HG02610 (cell line): ENCODE measurements around the gene EPB41L2.

Experiments used
- ATAC-seq: cut with Tn5 transposase; IDR thresholded peaks from one replicate; pipeline ENCODE4 v1.9.1; 2021; ENCODE audit warnings: mild to moderate bottlenecking, moderate library complexity; ENCODE audit not compliant: unreplicated experiment

EPB41L2 gene

DNA sequence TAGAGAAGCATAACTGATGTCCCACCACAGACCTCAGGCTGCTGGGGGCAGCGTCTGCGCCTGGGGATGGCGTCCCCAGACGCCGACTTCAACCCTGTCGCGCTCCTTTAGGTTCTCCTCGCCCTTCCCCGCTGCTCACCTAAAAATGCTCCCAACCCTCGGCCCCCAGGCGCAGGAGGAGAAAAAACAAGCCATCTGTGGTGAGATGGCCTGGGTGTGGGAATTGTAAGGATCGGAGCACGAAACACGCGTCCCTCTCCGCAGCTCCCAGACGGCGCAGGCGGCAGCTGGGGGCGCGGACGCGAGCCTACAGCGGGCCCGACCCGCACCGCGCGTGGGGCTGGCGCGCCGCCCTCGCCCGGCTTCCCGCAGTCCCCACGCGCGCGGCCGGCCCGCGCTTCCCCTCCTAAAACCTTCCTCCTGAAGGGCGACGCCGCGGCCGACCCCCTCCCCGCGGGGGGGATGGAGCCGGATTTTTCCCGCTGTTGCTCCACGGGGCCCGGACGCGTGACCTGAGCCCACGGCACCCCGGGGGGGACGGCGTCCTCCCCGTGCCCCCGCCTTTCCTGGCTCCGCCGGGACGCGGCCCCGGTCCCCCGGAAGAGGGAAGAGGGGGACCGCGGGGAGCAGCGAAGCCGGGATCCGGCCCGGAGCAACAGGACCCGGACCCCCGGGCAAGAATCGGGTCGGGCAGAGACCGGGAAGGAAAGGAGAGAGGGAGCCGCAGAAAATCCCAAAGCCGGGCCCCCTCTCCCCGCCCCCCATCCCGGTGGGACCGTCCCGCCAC, 611 bp downstream of the EPB41L2 start:
- ATAC-seq, result no peak

DNA sequence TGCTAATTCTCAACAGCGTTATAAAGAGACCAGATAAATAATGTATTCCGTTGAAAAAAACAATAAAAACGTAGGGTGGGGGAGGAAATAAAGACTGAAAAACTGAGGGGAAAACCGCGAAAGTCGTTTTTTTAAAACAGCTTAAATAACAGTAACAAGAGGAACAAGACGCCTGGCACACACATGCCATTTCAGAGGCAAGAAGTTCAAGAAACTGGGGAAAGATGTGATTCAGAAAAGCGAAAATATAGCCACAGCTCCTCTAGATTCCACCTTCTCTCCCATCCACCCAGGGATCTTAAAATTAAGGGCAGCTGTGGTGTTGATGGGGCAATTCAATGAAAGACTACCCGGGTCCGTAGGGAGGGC, 1.3 kb downstream of the EPB41L2 start:
- ATAC-seq, result no peak

DNA sequence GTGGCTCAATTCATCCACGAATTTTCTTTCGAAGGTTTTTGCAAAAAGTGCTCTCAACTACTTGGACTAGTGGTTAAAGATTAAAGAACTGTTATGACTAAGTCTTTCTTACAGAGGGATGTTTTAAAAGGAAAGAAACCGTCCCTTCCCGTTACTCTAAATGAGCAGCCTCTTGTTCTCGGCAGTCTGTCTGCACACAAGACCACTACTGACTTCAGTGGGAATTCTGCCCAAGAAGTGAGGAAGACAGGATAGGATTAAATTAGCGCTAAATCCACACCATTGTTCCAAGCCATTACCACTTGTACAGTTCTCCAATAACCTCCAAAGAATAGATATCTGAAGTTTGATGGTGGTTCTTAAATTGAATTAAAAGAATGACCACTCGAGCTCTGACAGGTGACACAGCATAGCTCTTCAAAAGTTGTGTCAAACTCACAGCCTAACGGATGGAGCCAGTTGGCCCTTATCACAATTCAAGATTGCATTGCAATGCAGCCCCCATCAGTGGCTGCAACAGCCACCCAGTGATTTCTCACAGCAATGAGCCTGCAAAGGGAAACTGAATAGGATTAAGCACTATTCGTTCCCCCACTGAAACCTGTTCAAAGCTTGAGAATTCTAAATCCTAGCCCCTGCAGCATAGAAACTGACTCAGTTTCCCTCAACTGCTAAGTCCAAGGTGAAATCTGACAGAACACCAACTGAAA, 1.8 kb downstream of the EPB41L2 start:
- ATAC-seq, result no peak

DNA sequence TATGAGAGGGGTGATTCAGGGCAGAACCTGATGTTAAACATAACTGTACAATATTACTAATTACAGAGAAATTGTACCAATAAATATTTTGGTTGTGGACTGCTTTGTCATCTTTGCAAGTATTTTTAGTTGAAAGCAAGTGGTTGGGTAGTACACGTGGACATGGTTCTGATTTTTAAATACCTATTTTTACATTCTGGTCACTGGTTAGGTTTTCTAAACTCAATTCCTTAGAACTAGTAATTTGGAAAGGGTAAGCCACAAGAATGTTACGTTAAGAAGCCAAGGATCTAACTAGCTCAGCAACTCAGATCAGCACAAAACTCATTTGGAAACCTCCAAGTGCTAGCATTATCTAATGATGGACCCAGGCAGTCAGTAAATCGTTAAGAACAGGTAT, 2.7 kb downstream of the EPB41L2 start:
- peak; percentile 30 for ATAC-seq

DNA sequence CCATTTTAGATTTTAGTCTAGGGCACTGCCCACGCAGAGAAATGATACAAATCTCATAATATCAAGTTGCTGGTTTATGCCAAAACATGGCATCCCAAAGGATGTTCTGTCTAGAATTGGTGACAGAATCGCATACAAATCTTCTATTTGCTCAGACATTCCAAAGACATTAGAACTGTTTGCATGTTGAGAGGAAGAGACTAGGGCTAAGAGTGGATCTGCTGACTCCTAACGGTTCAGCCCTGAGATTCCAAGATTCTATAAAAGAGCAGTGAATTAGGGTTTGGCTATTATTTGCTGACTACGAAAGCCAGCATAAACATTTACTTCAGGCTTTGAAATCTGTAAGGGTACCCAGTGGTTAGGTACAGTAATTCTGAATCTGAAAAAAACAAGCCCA, 3.6 kb downstream of the EPB41L2 start:
- no peak for ATAC-seq

DNA sequence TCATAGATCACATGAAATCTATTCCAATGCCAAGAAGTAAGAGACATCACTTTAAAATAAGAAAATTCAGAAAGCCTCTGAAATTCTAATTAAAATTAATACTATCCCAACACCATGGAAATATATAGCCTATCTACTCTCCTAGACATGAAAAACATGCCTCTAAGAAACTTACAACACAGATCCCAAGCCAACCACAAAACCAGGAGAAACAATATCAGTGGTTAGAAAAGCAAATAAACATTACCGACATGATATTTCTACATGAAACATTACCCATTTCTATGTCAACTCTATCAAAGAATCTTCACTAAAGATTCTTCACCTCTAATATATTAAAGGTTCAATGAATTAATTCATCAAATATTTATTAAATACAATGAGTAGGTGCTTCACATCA, 4.8 kb downstream of the EPB41L2 start:
- ATAC-seq, result no peak

DNA sequence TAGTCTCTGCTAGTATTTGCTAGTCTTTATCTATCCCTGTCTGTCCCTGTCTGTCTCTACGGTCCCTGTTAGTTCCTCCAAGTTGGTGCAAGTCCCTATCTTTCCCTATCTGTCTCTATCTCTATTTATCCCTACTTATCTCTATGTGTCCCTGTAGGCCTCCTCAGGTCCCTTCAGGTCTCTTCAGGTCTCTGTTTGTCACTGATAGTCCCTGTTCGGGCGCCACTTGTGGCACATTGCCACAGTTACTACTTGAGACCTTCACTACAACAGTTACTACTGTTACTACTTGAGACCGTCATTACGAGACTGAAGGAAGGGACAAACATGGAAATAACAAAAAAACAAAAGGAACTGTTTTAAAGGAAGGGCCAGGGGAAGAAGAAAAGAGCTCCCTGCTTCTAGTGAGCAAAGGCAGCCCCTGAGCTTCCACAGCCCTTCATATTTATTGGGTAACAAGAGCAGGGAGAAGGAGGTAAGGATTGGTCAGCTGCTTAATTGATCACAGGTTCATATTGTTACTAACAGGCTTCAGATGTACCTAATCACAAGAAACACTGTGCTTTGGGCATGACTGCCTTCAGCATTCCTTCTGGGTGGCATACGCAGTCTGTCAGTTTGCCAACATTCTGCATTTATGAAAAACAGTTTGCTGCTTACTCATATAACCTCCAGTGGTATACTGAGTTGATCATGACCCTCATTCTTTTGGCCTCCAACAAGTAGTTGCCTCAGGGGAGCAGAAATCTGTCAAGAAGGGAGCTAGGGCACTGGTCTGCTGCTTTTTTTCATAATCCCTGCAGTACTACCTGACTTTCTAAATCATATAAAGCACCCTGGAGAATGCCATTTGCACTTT, 8.4 kb downstream of the EPB41L2 start:
- no peak for ATAC-seq

DNA sequence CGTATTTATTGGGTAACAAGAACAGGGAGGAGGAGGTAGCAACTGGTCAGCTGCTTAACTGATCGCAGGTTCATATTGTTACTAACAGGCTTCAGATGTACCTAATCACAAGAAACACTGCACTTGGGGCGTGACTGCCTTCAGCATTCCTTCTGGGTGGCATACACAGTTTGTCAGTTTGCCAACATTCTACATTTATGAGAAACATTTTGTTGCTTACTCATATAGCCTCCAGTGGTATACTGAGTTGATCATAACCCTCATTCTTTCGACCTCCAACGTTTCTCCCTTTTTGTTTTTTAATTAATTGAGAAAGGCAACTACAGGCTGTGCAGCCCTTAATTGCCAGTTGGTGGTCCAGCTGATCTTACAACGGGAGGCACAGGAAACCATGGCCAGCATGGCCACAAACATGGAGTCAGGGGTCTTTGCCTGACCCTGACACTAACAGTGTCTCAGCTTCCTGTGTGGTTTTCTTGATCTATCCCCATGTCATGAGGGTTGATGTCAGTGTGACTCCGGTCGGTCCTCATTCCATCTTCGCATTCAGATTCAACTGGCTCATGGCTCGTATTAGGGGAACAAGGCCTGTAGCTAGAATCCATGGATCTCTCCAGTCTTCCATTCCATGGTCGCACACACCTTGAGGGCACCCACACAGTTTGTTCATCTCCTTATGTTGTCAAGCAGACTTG, 9.4 kb downstream of the EPB41L2 start:
- no peak for ATAC-seq

DNA sequence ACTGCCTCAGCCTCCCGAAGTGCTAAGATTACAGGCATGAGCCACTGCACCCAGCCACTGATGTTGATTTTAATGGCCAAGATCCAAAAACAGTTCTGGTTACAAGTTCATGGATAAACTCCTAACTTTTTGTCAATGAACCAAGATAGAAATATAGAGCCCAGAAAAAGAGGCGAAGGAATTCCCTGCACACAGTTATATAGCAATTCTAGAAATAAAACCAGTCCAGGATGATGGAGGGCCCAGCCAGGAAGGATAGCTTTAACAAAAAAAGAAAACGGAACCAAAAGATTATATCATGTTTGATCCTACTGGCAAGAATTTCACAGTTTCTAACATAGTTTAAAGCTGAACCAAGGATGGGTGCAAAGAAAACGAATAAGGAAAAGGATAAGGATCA, 10.9 kb downstream of the EPB41L2 start:
- no peak for ATAC-seq

DNA sequence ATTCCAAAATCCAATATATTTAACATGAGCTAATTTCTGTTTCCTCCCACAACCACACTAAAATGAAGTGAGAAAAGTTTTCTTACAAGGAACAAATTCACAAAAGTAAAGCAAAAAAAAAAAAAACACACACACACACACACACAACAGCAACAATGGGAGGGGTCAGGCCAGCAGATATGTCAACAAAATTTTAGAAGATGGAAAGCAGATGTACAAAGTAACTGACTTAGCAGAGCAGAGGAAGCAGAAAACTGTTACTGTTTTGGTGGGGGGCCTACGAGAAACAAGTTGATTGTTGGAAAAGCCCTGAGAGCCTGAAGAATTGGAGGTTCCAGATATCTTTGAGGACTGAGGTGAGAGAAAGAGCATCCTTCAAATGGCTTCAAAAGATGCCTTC, 11.7 kb downstream of the EPB41L2 start:
- no peak for ATAC-seq

DNA sequence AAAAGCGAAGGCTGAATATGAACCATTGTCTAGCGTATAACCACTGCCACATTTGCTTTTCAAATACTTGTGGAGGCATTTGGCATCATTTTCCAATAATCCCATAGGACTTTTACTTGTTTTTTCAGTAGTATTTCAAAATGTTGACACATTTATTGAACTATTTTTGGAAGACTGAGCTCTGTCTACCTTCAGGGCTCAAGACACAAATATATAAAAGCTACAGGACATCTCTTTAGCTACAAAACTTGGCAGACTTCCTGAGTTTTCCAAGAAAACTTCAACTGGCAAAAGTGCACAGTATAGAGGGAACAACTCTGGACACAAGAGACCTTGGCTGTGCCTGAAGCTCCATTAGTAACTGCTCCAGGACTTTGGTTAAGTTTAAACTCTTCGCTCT, 13.4 kb downstream of the EPB41L2 start:
- no peak for ATAC-seq

DNA sequence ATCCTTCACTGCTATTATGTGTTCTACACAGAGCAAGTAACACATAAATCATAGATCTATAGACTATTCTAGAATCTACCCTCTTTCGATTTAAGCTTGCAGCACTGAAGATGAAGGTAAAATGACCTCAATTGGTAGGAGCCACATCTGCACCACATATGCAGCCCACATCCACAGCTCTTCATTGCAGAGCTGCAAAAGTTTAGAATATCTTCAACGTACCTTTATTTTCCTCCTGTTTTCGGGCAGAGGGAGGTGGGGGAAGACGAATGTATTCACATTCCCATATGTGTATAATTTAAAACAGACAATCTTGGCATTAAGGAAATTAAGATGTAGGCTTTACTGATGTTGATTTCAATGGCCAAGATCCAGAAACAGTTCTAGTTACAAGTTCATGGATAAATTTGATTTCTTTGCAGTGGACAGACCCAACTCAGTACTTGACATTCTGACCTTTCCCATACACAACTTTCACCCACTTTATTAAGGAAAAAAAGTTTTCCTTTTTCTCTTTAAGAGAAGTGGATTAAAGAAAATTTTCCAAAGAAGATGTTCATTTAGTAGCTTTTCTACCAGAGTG, 14.0 kb downstream of the EPB41L2 start:
- ATAC-seq, result no peak

DNA sequence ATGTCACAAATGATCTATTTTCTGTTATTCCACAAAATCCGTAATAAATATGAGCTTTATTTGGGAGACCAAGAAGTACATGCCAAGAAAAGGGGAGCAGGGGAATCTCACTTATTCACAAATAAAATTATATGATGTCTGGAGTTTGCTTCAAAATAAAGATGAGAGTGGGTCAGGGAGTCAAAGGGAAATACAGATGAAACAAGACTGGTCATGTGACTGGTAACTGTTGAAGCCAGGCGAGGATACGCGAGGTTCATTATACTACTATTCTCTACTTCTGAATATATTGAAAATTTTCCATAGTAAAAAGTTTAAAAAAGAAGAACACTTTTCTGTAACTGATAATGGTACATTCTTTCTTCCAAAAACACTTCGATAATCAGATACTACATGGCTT, 14.6 kb downstream of the EPB41L2 start:
- ATAC-seq, result no peak

DNA sequence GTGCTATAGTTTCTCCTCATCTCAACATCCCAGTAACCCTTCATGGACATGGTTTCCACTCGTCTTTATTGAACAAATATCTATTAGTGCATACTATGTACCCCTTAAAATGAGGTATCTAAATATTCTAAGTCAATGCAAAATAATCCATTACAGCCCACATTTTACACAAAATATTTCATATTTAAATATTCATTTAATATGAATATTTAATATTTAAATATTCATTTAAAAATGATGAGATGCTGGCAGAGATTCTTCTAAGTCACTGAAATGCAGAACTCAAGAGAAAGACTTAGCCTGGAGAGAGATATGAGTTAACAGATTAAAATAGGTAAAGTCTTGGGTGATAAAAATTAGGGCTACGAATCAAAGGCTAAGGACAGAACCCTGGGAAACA, 17.9 kb downstream of the EPB41L2 start:
- ATAC-seq, result no peak

DNA sequence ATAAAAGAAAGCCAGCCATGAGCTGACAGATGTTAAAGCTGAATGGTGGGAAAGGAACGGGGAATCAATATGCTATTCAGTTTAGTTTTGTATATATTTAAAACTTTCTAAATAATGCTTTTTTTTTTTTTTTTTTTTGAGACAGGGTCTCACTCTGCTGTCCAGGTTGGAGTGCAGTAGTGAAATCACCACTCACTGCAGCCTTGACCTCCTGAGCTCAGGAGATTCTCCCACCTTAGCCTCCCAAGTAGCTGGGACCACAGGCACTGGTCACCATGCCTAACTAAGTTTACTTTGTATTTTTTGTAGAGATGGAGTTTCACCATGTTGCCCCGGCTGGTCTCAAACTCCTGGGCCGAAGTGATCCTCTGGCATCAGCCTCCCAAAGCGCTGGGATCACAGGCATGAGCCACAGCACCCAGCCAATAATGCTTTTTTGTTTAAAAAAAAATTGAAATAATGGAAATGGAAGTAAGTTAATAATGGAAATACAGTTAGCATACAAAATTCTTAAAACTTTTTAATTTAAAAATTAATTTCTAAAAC, 19.1 kb downstream of the EPB41L2 start:
- no peak for ATAC-seq

DNA sequence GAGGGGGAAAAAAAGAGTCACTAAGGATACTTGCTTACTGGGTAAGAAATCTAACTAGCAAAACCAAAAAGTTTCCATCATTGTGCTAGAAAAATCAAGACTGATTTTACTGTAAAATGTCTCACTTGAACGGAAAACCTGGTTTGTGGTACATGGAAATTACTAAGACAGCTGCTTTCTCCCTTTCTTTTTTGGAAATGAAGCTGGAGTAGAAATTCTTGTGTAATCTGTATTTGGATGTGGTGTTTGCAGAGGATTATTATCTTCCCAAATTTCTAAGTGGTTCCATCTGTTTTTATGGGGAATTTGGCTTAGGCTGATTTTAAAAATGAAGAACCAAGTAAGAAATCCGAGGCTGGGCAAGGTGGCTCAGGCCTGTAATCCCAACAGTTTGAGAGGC, 20.4 kb downstream of the EPB41L2 start:
- no peak for ATAC-seq

DNA sequence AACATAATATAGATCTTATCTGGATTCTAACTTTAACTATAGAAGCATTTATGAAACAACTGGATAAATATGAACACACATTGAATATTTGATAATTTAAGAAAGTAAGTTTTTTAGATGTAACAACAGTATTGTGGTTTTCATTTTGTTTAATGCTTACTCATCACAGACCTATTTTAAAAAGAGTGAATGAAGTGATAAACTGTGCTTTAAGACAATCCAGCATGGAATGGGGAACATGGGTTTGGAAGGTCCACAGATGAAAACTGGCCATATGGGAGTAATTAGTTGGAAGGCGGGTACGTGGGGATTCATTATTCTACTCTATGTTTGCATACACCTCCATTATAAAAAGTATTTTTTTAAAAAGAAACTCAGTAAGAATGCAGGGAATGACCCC, 21.2 kb downstream of the EPB41L2 start:
- no peak for ATAC-seq

DNA sequence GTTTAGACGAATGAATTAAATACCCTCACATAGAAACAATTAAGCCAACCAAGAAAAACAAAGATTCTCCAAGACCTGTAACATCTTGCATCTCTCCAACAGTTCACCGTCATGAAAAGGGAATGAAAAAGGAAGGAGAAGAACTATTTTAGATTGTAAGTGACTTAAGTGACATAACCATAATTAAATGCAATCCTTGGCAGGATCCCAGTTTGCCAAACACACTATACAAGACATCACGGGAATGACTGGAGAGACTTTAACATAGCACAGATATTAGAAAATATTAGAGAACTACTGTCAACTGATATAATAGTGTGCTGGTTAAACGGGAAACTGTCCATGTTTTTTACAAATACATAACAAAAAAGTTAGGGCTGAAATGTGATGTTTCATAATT, 22.2 kb downstream of the EPB41L2 start:
- ATAC-seq, result no peak

DNA sequence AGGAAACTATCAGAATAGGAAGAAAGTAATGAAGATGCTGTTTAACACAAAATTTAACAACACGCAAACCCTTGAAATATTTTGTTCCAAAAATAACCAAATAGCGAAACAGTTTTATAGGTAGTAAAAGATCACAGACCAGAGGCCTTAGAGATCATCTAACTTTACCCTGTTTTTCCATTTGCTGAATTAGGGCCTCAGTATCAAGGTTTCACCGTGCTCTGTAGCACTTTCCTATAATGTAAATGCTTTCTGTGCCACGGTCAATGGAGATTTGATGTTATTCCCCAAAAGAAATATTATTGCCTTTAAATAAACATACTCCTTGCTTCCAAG, 23.7 kb downstream of the EPB41L2 start:
- no peak for ATAC-seq

DNA sequence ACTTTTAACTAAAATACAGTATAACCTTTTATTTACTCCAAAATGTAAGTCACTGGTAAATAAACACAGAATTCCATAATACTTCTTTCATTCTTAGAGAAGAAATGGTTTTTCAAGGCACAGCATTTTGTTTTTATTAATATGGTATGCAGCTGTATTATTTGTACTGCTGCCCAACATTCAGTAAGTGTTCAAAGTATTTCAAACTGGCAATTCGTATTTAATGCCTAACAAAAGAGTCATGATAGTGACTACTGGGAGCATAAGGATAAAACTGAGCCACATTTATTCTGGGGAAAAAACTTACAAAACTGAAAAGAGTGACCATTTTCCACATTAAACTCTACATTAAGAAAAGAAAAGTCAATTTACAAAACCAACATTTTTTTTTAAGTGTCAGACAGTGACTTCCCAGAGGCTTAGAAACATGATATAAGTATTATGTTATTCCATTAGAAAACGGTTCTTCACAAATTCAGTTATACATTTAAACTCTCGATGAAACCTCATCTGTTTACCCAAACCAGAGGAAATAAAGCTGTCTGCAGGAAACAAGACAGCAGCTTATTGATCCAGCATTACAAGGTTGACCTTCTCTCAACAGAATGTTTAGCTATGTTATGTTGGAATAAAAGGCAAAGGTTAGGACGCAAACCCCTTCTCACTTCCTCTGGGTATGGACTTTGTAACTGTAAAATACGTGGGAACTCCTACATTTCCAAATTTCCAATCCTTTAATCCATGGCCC, 24.3 kb downstream of the EPB41L2 start:
- no peak for ATAC-seq
